GM19372 (cell line): ENCODE data around the gene ORAI1.
"Not testable (repeated sequence)": the region's sequence is repeated elsewhere in the genome, so short reads cannot be mapped to it uniquely, and the experiment has no call there.

Source experiments
- ATAC-seq: cut with Tn5 transposase; IDR thresholded peaks from one replicate; pipeline ENCODE4 v1.9.1; 2021; ENCODE audit warnings: mild to moderate bottlenecking, low read depth, moderate library complexity; ENCODE audit not compliant: unreplicated experiment

The ORAI1 gene

GRCh38 chr12:121602766-121603165 is 23.6 kb upstream of the ORAI1 start:
- ATAC-seq: no peak

GRCh38 chr12:121603581-121603980 is 22.7 kb upstream of the ORAI1 start:
- ATAC-seq: no peak

- ATAC-seq: no peak
These were observed 18.0 kb upstream of the ORAI1 start for GRCh38 chr12:121608301-121608700.

GRCh38 chr12:121610239-121611149 is 15.8 kb upstream of the ORAI1 start:
- ATAC-seq: no peak

- ATAC-seq: no peak
These were observed 15.0 kb upstream of the ORAI1 start for GRCh38 chr12:121611306-121611705.

GRCh38 chr12:121613462-121613861 is 12.9 kb upstream of the ORAI1 start:
- no peak for ATAC-seq

- ATAC-seq: no peak
These were observed 11.4 kb upstream of the ORAI1 start for GRCh38 chr12:121614872-121615467.

- ATAC-seq: no peak
These were observed 7.6 kb upstream of the ORAI1 start for GRCh38 chr12:121618659-121619233.

- ATAC-seq: no peak
These were observed 5.9 kb upstream of the ORAI1 start for GRCh38 chr12:121620333-121620891.

GRCh38 chr12:121626853-121627640 is 717 bp downstream of the ORAI1 start:
- peak; percentile 26 for ATAC-seq

GRCh38 chr12:121628037-121628436 is 1.7 kb downstream of the ORAI1 start:
- ATAC-seq: no peak

GRCh38 chr12:121628536-121628935 is 2.2 kb downstream of the ORAI1 start:
- ATAC-seq: no peak

- no peak for ATAC-seq
These were observed 4.5 kb downstream of the ORAI1 start for GRCh38 chr12:121630791-121631355.

GRCh38 chr12:121632069-121632970 is 6.0 kb downstream of the ORAI1 start:
- no peak for ATAC-seq

- ATAC-seq: not testable (repeated sequence)
These were observed 7.5 kb downstream of the ORAI1 start for GRCh38 chr12:121633833-121634196.

GRCh38 chr12:121634836-121635235 is 8.5 kb downstream of the ORAI1 start:
- no peak for ATAC-seq

- no peak for ATAC-seq
These were observed 11.0 kb downstream of the ORAI1 start for GRCh38 chr12:121637231-121637914.

- ATAC-seq: no peak
These were observed 12.2 kb downstream of the ORAI1 start for GRCh38 chr12:121638298-121639202.
